Stimulated activated CD4-positive, alpha-beta T cell treated with anti-CD3 and anti-CD28 coated beads, Interleukin-1b, Interleukin-23, amount 100 ng/mL, for 1 hour (primary cell): ENCODE data around the gene IFNL3.
A peak's percentile ranks its signal among the peaks of the same experiment; 100 is the strongest.
"Not testable (repeated sequence)": the region's sequence is repeated elsewhere in the genome, so short reads cannot be mapped to it uniquely, and the experiment has no call there.

ENCODE experiments used
- DNase-seq, 2 donors: peaks; one replicate each; pipeline ENCODE4 v3.0.0-alpha.2; 2020; ENCODE audit warnings: low read depth in 2 of 2

The IFNL3 gene

DNA sequence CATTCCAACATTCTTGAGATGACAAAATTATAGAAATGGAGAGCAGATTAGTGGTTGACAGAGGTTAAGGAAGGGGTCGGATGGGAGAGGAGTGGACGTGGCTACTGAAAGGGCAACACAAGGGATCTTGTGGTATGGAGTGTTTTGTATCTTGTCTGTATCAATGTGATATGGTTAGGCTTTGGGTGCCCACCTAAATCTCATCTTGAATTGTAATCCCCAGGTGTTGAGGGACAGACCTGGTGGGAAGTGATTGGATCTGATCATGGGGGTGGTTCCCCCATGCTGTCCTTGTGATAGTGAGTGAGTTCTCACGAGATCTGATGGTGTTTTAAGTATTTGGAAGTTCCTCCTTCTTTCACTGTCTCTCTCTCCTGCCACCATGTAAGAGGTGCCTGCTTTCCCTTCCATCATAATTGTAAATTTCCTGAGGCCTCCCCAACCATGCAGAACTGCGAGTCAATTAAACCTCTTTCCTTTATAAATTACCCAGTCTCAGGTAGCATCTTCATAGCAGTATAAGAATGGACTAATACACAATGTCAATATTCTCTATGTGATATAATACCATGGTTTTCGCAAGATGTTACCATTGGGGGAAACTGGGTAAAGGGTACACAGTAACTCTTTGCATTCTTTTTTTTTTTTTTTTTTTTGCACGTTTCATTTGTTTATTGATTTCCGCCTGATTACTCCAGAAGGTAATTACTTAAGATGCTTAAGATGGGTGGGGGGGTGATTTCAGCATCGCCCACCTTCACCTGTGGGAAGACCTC lies 8.8 kb upstream of the IFNL3 start:
- no peak for DNase-seq

DNA sequence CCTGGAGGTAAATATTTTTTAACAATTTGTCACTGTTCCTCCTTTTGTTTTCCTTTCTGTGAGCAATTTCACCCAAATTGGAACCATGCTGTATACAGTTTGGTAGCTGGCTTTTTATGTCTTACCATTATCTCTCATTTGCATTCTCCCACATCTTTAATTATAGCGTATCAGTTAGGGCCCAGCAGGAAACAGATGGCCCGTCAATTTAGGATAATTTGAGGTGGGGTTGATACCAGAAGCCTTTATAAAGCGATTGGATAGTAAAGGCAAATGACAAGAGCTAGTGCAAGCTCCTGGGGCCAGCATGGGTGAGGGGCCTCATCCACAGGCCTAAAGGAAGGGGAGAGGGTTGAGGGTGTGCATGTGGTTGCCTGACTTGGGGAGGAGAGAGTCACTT lies 7.7 kb upstream of the IFNL3 start:
- DNase-seq: no peak

DNA sequence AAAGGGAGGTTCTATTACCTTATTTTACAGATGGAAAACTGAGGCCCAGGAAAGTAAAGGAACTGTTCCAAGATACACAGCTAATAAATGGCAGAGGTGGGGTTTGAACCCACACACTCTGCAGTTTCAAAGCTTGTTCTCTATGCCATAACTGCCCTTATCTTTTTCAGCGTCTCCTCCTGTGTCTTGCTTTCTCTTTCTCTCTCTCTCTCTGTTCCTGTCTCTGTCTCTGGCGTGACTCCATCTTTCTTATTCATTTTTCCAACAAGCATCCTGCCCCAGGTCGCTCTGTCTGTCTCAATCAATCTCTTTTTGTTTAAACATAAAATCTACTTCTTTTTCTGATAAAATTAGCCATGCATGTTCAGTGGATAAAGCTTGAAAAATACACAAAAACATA lies 7.0 kb upstream of the IFNL3 start:
- DNase-seq: no peak

DNA sequence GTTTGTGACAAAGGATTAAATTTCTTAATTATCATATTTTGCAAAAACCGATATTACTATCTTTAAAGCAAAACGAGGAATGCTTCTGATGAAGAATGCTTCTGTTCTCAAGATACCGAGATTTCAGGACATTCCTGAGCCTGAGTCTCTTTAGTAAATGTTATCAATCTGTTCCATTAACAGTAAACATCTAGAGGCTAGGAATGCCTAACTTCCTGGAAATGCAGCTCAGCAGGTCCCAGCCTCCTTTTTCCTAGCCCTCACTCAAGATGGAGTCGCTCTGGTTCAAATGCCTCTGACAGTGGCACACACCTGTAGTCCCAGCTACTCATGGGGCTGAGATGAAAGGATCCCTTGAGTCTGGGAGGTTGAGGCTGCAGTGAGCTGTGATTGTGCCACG lies 6.3 kb upstream of the IFNL3 start:
- no peak for DNase-seq

DNA sequence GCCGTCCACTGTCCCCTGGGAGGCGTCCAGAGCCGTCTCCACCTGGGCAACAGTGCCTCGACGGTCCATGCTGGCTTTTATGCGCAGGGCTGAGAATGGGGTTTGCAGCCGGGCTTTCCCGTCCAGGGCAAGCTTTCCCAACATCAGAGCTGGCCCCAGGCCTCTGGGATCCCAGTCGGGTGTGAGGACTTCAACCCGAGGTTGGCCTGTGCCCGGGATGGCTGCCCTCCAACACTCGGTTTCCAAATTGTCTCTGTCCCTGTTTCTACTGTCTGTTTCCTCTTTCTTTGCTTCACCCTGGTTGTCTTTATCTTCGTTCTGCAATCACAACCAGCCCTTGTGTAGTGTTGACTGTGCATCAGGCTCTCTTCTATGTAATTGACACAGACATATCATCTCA lies 4.0 kb upstream of the IFNL3 start, which contains the start of gene IFNL4:
TSS of gene IFNL4 (minus strand) at position 51 of the 400 bp plus-strand sequence.
- DNase-seq: no peak

DNA sequence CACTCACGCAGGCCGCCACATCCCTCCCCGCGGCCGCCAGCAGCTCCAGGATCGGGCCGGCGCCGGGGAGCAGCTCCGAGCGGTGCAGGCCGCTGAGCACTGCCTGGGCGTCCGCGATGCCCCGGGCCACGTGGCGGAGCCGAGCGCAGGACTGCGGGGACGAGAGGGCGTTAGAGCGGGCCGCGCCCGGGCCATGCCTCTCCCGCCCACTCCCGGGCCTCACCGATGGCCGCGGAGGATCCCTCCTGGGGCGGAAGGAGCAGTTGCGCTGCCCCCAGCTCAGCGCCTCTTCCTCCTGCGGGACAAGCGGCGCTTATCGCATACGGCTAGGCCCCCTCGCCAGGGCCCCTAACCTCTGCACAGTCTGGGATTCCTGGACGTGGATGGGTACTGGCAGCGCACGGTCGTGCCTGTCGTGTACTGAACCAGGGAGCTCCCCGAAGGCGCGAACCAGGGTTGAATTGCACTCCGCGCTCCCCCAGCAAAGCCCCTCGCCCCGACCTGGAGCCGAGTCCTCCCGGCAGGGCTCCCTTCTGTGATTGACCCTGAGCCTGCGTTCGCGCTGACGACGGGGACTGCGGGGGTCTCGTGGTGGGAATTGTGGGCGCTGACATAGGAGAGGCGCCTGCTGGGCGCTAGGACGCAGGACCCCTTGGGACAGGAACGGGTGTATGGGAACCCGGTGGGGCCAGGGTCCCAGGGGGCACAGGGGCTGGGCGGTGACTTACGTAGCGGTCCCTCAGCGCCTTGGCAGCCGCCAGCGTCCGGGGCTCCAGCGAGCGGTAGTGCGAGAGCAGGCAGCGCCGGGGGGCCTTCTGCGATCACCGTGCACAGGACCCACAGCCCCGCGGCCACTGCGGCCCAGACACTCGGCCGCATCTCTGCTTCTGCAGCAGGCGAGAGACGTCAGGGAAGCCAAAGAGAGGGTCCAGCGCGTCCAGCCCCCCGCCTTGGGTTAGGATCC lies 3.2 kb upstream of the IFNL3 start:
- no peak for DNase-seq

DNA sequence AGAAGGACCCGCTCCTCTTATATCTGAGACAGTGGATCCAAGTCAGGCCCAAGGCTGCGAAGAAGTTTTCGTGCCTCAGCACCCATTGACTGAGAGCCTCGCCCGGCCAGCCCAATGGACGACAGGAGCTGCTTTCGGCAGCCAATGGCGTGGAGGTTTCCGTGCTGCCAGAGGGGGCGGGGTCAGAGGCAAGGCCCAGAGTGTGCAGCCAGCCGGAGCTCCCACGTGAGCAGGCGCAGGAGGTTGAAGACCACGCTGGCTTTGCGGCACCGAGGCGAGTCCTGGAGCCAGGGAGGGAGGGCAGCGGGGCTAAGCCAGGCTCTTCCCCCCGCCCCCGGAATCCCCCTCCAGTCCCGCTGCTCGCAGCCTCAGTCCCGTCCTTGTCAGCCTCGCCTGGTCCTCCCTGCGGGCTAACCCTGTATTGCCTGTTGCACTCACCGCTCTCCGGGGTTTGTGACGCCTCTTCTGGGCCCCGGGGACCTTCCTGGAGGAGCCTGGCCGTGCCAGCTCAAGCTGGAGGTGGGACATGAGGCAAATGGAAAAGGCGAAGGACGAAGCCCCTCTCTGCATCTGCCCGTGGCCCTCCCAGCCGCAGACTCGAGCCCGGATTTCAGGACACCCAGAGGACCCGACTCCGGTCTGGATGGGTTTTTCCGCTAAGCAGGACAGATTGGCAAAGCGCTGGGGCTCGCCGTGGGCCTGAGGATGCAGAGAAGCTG lies 2.3 kb upstream of the IFNL3 start:
- DNase-seq: peak in 1 of 2 donors; percentile 21

DNA sequence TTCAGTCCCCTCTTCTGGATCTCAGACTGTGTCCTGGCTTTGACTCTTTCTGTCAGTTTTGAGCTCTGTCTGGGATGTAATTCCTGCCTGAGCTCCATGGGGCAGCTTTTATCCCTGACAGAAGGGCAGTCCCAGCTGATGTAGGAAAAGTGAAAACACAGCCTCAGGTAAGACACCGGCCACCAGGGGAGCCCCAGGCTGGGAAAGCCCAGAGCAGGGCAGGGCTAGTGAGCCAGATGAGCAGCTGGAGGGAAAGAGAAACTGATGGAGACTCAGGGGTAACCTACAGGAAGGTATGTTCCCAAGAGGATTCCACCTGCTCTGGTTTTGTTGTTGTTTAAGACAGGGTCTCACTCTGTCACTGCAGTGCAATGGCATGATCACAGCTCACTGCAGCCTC lies 360 bp upstream of the IFNL3 start:
- not testable (repeated sequence) for DNase-seq

DNA sequence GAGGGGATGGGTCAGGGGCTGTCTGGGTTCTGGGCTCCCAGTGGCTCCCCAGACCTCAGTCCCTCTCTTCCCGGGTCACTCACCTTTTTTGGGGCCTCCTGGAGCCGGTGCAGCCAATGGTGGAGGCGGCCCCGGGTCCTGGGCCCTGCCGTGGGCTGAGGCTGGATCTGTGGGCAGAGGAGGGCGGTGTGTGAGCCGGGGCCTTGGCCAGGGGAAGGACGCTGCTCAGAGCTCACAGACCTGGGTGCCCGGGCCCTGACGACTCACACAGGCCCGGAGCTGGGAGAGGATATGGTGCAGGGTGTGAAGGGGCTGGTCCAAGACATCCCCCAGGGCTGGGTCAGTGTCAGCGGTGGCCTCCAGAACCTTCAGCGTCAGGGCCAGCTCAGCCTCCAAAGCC lies 1.1 kb downstream of the IFNL3 start:
- DNase-seq: not testable (repeated sequence)

DNA sequence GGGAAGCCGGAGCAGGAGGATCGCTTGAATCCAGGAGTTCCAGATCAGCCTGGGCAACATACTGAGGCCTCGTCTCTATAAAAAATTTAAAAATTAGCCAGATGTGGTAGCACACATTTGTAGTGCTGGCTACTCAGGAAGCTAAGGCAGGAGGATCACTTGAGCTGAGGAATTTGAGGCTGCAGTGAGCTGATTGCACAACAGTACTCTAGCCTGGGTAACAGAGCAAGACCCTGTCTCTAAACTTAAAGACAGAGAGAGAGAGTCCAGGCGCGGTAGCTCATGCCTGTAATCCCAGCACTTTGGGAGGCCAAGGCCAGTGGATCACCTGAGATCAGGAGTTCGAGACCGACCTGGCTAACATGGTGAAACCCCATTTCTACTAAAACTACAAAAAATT lies 4.4 kb downstream of the IFNL3 start:
- no peak for DNase-seq

DNA sequence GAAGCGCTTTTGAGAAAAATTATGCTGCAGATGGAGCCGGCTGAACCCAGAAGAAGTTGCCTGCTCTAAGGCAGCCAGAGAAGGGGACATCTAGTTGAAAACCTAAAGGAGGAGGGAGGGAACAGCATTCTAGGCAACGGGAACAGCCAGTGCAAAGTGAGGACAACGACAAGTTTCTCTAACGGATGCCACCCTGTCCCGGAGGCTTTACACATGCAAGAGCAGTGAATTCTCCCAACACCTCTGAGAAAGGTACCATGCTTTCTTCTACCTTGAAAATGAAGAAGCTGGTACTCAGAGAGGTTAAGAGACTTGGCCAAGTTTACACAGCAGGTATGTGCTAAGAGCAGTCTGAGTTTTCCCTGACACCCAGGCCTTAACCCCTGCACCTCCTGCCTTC lies 5.9 kb downstream of the IFNL3 start:
- no peak for DNase-seq

DNA sequence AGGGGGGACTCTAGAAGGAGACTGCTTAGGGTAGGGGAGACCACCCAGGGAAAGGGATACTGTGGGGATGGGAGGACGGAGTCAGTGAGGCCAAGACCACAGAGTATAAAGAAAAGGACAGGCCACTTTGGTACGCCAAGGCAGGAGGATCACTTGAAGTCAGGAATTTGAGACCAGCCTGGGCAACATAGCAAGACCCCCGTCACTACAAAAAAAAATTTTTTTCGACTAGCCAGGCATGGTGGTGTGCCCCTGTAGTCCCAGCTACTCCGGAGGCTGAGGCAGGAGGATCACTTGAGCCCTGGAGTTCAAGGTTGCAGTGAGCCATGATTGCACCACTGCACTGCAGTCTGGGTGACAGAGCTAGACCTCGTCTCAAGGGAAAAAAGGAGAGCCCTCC lies 6.6 kb downstream of the IFNL3 start:
- DNase-seq: no peak

DNA sequence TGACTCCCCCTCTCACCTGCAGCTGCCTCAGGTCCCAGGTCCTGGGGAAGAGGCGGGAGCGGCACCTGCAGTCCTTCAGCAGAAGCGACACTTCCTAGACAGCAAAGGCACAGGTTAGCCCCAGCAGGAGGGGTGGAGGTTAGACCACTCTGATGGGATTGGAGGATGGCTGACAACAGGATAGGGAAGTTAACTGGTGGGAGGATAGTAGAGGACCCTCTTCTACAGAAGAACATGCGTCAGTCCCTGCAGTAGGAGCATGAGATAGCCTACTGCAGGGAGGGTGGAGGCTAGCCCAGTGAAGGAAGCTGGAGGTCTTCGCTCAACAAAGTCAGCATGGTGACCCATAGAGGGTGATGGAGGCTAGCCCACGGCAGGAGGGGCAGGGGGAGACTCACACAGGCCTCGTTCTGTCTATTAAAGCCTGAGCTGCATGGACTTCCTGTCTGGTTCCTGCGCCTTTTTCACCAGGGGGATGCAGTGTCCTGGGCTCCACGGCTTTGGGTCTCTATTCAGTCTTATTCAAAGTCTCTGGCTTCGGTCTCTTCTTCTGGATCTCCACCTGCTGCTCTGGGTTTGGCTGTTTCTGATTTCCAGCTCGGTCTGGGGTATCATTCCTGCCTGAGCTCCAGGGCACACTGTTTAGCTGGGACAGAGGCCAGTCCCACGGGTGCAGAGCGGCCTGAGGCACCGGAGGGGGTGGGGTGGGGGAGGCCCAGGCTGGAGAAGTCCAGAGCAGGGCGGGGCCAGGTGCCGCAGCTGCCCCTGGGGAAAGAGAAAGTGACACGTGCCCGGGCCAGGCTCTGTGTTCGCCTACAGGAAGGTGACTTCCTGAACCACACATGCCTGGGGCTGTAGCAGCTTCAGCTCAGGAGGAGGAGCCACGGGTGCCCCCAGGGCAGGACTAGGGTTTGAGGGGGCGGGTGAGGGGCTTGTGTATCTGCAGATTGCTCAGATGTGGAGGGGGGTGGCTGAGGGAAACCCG lies 7.3 kb downstream of the IFNL3 start:
- DNase-seq: peak in 1 of 2 donors; percentile 20

DNA sequence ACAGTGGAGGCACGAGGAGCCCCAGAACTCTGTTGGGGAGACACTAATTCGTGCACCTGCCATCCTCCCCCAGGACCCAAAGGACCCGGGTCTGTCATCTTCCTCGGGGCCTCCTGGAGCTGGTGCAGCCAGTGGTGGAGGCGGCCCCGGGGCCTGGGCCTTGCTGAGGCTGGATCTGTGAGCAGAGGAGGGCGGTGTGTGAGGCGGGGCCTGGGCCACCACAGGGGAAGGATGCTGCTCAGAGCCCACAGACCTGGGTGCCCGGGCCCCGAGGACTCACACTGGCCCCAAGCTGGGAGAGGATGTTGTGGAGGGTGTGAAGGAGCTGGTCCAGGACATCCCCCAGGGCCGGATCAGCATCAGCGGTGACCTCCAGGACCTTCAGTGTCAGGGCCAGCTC lies 8.3 kb downstream of the IFNL3 start:
- DNase-seq: no peak

DNA sequence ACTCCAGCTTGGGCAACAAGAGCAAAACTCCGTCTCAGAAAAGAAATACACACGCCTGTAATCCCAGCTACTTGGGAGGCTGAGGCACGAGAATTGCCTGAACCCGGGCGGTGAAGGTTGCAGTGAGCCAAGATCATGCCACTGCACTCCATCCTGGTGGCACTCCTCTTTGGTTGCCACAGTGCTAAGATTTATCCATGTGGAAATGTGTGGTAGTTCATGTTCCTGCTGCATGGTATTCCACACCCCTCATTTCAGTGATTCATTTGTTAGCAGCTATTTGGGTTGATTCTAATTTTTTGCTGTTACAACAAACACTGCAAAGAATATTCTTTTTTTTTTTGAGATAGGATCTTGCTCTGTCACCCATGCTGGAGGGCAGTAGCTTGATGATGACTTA lies 12.1 kb downstream of the IFNL3 start:
- no peak for DNase-seq

DNA sequence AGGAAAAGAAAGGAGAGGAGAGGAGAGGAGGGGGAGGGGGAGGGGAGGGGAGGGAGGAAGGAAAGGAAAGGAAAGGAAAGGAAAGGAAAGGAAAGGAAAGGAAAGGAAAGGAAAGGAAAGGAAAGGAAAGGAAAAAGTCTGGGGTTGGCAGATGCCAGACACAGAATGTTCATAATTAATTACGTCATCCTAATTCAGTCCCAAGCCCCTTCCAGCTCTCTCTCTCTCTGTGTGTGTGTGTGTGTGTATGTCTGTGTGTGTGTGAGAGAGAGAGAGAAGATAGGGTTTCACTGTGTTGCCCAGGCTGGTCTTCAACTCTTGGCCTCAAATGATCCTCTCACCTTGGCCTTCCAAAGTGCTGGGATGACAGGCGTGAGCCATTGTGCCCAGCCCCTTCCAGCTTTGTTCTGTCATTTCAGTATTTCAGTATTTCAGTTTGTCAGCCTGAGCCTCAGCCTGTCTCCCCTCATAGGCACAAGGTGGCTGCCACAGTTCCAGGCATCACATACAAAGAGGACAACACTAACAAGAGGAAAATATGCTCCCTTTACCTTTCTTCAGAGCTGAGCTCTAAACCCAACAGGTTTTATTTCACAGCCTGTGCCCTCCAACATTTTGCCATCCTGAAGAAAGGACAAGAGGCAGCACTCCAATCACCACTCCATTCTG lies 14.6 kb downstream of the IFNL3 start:
- no peak for DNase-seq

DNA sequence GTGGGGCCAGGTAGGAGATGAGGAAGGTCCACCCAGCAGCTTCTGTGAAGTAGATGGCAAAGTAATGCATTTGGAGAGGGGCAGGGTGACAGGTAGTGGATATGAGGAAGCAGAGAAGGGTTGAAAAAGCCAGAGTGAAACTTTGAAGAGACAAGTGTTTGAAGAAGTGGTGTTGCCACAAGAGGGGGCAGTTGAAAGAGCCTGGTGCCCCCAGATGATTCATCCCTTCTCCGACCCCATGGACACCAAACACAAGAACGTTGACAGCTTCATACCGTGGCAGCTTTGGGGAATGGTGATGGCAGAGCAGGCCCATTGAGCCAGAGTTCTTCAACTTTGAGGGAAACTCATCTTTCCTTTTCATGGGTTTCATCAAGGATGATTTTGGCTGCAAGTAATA lies 19.9 kb downstream of the IFNL3 start:
- no peak for DNase-seq

DNA sequence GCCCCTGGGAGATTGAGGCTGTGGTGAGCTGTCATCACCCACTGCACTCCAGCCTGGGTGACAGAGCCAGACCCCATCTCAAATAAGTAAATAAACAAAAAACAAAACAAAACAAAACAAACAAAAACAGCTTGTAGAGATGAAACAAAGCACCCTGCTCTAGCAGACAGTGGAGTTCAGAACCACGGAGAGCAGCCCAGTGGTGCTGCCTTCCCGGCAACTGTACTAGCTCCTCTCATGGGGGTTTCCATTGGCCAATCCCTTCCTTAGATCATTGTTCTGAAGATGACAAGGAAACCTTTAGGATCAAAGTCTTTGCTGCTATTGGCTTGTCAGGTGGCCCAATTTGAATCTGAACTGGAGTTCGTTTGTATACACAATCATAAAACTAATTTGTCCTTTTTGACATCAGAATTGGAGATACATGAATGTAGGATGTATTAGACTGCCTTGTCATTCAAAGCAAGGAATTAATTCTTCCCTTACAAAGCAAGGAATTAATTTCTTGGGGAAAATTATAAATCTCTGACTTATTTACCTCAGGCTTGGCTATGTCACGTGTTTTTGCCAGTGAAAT lies 21.0 kb downstream of the IFNL3 start:
- DNase-seq: no peak

DNA sequence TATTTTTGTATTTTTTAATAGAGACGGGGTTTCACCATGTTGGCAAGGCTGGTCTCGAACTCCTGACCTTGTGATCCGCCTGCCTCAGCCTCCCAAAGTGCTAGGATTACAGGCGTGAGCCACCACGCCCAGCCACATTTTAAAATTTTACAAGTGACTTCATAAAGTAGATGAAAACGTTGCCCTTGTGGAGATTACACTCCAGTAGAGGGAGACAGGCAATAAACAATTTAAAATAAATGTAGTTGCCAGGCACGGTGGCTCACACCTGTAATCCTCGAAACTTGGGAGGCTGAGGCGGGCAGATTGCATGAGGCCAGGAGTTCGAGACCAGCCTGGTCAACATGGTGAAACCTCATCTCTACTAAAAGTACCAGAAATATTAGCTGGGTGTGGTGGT lies 25.7 kb downstream of the IFNL3 start:
- not testable (repeated sequence) for DNase-seq
